ENCODE results near the gene CXCL9. TPM values are rescaled to one million over a fixed set of nuclear protein-coding genes. Genes with fewer than 3 reads are reported as not detected.

The CXCL9 gene
- total RNA-seq, 5 donors from 2014 or later (not counting 1 experiment from before 2014, with no cell fraction given), result not detected

DNA sequence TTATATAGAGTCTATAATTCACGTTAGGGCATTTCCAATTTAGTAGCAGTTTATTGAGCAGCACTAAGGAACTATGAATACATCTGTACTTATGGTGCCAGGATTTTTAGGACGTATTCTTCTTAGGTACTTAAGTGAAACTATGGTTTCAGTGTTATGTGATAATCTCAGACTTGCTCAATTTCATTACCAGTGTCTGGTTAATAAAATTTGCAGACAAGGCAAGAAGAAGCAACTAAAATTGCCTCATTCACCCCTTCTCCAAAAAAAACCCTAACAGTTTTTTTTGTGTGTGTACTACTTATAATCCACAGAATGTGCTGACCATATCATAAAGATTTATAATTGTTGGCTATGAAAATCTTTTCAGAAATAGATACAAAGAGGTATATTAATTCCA is 22.0 kb upstream of the CXCL9 start:
- H3K4me1 Mint-ChIP-seq, result peaks cover 15 to 20% (median 18%) of the 10 kb centered on the region in 3 donors
- Histone ChIP-seq H3K27ac (ENCODE audit: low read length) (no peak overlapping the region), H3K36me3 (ENCODE audit: control insufficient read depth in 2 of 2, extremely low read depth in 1 of 2, insufficient read depth in 1 of 2, low read length in 1 of 2) (no peaks in the 10 kb centered on the region), H3K9me3 (no peaks in the 10 kb centered on the region), H3K4me1 (ENCODE audit: control insufficient read depth in 1 of 2, extremely low read depth in 1 of 2, insufficient read depth in 2 of 2, low read length in 2 of 2) (peaks cover 0 to 2% of the 10 kb centered on the region in 2 experiments), H3K4me3 (ENCODE audit: control insufficient read depth in 1 of 2, extremely low read depth in 1 of 2, low read length in 1 of 2) (no peak overlapping the region), H3K27me3 (replicated peaks in 1 of 2; ENCODE audit: control insufficient read depth in 2 of 2, extremely low read depth in 1 of 2, insufficient read depth in 2 of 2, low read length in 1 of 2) (no peaks in the 10 kb centered on the region)
- H3K27me3 Mint-ChIP-seq, result no peaks in the 10 kb centered on the region
- 100% methylated on average over 1 of the region's 2 CpGs for WGBS (ENCODE audit: insufficient coverage)
- no peak overlapping the region for H3K27ac Mint-ChIP-seq
- H3K9me3 Mint-ChIP-seq, result no peaks in the 10 kb centered on the region
- POLR2A ChIA-PET, result no interaction called here
- H3K36me3 Mint-ChIP-seq, result no peaks in the 10 kb centered on the region
- no peak for ATAC-seq (replicated peaks in 1 of 4)
- H3K4me3 Mint-ChIP-seq, result no peak overlapping the region
- CTCF ChIA-PET, result no interaction called here
- DNase-seq, result no peak

DNA sequence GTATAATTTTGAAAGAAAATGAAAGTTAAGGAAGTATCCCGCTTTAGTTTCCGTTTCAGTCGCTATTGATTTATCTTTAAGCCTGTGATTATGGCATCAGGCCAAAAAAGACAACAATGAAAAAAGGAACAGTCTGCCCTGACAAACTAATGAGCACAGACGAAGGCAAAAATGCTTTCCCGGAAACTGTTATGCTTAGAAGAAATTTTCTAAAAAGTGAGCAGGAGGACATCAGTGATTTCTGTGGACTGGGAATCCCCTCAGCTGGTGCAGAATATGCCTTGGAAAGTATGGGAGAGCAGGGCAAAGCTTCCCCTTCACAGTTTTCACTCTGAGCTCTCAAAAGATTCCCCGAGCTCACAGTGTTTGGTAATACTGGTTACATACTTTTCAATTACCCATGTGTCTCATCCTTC is 21.0 kb upstream of the CXCL9 start:
- peak in 2 of 4 experiments; percentile 27 to 69 for ATAC-seq (replicated peaks in 1 of 4)
- Histone ChIP-seq H3K27me3 (replicated peaks in 1 of 2; ENCODE audit: control insufficient read depth in 2 of 2, extremely low read depth in 1 of 2, insufficient read depth in 2 of 2, low read length in 1 of 2) (no peaks in the 10 kb centered on the region), H3K36me3 (ENCODE audit: control insufficient read depth in 2 of 2, extremely low read depth in 1 of 2, insufficient read depth in 1 of 2, low read length in 1 of 2) (no peaks in the 10 kb centered on the region), H3K4me1 (ENCODE audit: control insufficient read depth in 1 of 2, extremely low read depth in 1 of 2, insufficient read depth in 2 of 2, low read length in 2 of 2) (peaks cover 0 to 2% of the 10 kb centered on the region in 2 experiments), H3K9me3 (no peaks in the 10 kb centered on the region), H3K27ac (ENCODE audit: low read length) (no peak overlapping the region), H3K4me3 (ENCODE audit: control insufficient read depth in 1 of 2, extremely low read depth in 1 of 2, low read length in 1 of 2) (no peak overlapping the region)
- peak overlapping the region; percentile 50 for H3K27ac Mint-ChIP-seq
- WGBS (ENCODE audit: insufficient coverage), result 7% methylated on average over 5 of the region's 6 CpGs
- H3K36me3 Mint-ChIP-seq, result no peaks in the 10 kb centered on the region
- CTCF ChIA-PET, result no interaction called here
- H3K9me3 Mint-ChIP-seq, result no peaks in the 10 kb centered on the region
- H3K4me3 Mint-ChIP-seq, result peak overlapping the region; percentile 17 to 68 (median 66)
- H3K4me1 Mint-ChIP-seq, result peaks cover 23 to 30% (median 24%) of the 10 kb centered on the region in 3 donors
- POLR2A ChIA-PET, result no interaction called here
- no peaks in the 10 kb centered on the region for H3K27me3 Mint-ChIP-seq
- peak in 1 of 35 experiments; percentile 40 for DNase-seq

DNA sequence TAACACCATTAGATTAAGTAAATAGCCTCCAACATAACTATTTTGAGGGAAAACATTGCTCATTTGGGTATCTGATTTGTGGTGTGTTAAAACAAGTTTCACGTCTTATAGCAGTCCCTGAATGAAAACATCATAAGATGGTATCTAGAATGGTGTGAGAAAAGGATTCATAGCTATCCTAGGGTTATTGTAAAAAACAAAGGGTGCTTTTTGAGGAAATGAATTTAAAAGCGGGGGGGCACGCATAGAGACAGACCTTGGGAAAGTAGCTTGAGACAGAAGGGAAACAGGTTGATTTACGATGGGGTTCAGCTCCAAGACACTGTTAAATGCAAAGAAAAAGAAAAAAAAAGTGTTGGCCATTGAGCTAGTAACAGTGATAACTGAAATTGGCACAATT is 16.8 kb upstream of the CXCL9 start:
- 47% methylated on average over 4 of the region's 4 CpGs for WGBS (ENCODE audit: insufficient coverage)
- Histone ChIP-seq H3K27ac (ENCODE audit: low read length) (no peak overlapping the region), H3K4me1 (ENCODE audit: control insufficient read depth in 1 of 2, extremely low read depth in 1 of 2, insufficient read depth in 2 of 2, low read length in 2 of 2) (peaks cover 0 to 2% of the 10 kb centered on the region in 2 experiments), H3K9me3 (no peaks in the 10 kb centered on the region), H3K36me3 (ENCODE audit: control insufficient read depth in 2 of 2, extremely low read depth in 1 of 2, insufficient read depth in 1 of 2, low read length in 1 of 2) (no peaks in the 10 kb centered on the region), H3K4me3 (ENCODE audit: control insufficient read depth in 1 of 2, extremely low read depth in 1 of 2, low read length in 1 of 2) (no peak overlapping the region), H3K27me3 (replicated peaks in 1 of 2; ENCODE audit: control insufficient read depth in 2 of 2, extremely low read depth in 1 of 2, insufficient read depth in 2 of 2, low read length in 1 of 2) (no peaks in the 10 kb centered on the region)
- ATAC-seq (replicated peaks in 1 of 4) (no peak), DNase-seq (no peak)
- Mint-ChIP-seq H3K9me3 (no peaks in the 10 kb centered on the region), H3K27ac (no peak overlapping the region), H3K4me3 (peak overlapping the region in 1 of 3 donors; percentile 9), H3K4me1 (peaks cover 23 to 38% (median 28%) of the 10 kb centered on the region in 3 donors), H3K27me3 (no peaks in the 10 kb centered on the region), H3K36me3 (no peaks in the 10 kb centered on the region)
- POLR2A ChIA-PET, result no interaction called here
- CTCF ChIA-PET, result interaction anchor here in 1 of 2 donors (0.7 kb wide), 1 partner anchor 29 kb away, joined by 3 read pairs; no protein-coding TSS in a partner anchor

DNA sequence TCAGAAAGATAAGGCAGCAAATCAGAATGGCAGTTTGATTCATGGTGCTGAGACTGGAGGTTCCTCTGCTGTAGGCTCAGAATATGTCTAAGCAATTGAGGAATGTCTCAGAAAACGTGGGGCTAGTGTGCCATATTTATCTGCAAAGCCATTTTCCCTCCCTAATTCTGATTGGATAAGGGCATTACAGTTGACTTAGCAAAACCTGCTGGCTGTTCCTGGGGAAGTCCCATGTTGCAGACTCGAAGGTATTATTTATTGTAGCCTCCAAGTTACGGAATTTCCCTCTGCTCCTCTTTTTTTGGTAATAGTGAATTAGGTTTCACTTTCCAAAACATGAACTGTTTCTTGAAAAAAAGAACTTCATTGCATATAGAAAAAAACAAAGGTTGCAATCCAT is 16.1 kb upstream of the CXCL9 start, which contains the start of gene CXCL10:
Gene CXCL10 (minus strand): TSS at position 109 of the 400 bp plus-strand sequence. CDS start 66 bp downstream, at position 43.
- Mint-ChIP-seq H3K27me3 (no peaks in the 10 kb centered on the region), H3K9me3 (no peaks in the 10 kb centered on the region), H3K36me3 (no peaks in the 10 kb centered on the region), H3K27ac (peak within 1 kb of the TSS in 1 of 2 donors; percentile 33), H3K4me3 (peak within 1 kb of the TSS in 1 of 3 donors; percentile 9), H3K4me1 (peaks cover 18 to 33% (median 23%) of the 10 kb centered on the region in 3 donors)
- no CpG with 5 or more reads among the region's 3 CpGs for WGBS (ENCODE audit: insufficient coverage)
- Histone ChIP-seq H3K4me3 (ENCODE audit: control insufficient read depth in 1 of 2, extremely low read depth in 1 of 2, low read length in 1 of 2) (no peak within 1 kb of the TSS), H3K36me3 (ENCODE audit: control insufficient read depth in 2 of 2, extremely low read depth in 1 of 2, insufficient read depth in 1 of 2, low read length in 1 of 2) (no peaks in the 10 kb centered on the region), H3K27ac (ENCODE audit: low read length) (no peak within 1 kb of the TSS), H3K27me3 (replicated peaks in 1 of 2; ENCODE audit: control insufficient read depth in 2 of 2, extremely low read depth in 1 of 2, insufficient read depth in 2 of 2, low read length in 1 of 2) (no peaks in the 10 kb centered on the region), H3K4me1 (ENCODE audit: control insufficient read depth in 1 of 2, extremely low read depth in 1 of 2, insufficient read depth in 2 of 2, low read length in 2 of 2) (peaks cover 0 to under 1% of the 10 kb centered on the region in 2 experiments), H3K9me3 (no peaks in the 10 kb centered on the region)
- ATAC-seq (replicated peaks in 1 of 4) (peak in 1 of 4 experiments; percentile 74), DNase-seq (peak in 1 of 35 experiments; percentile 55)
- POLR2A ChIA-PET, result no interaction called here
- CTCF ChIA-PET, result no interaction called here

DNA sequence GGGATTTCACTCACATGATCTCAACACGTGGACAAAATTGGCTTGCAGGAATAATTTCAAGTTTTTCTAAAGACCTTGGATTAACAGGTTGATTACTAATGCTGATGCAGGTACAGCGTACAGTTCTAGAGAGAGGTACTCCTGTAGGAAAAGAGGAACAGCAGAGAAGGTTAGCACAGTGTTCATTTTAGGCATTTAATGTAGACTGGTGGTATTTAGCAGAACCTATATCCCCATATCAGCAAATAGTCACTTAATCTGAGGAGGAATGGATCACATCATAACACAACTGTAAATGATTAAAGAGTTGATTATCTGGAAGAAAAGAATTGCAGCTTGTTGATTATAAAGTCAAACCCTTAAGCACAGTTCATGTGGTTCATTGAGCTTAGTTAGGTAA is 15.4 kb upstream of the CXCL9 start:
- Mint-ChIP-seq H3K9me3 (no peaks in the 10 kb centered on the region), H3K4me3 (no peak overlapping the region), H3K36me3 (no peaks in the 10 kb centered on the region), H3K27ac (no peak overlapping the region), H3K27me3 (no peaks in the 10 kb centered on the region), H3K4me1 (peaks cover 12 to 28% (median 17%) of the 10 kb centered on the region in 3 donors)
- no CpG with 5 or more reads among the region's 2 CpGs for WGBS (ENCODE audit: insufficient coverage)
- CTCF ChIA-PET, result no interaction called here
- no peaks in the 10 kb centered on the region for H3K27me3 ChIP-seq (replicated peaks in 1 of 2; ENCODE audit: control insufficient read depth in 2 of 2, extremely low read depth in 1 of 2, insufficient read depth in 2 of 2, low read length in 1 of 2)
- no peak for DNase-seq
- no peaks in the 10 kb centered on the region for H3K36me3 ChIP-seq (ENCODE audit: control insufficient read depth in 2 of 2, extremely low read depth in 1 of 2, insufficient read depth in 1 of 2, low read length in 1 of 2)
- H3K27ac ChIP-seq (ENCODE audit: low read length), result no peak overlapping the region
- POLR2A ChIA-PET, result no interaction called here
- no peak for ATAC-seq (replicated peaks in 1 of 4)
- no peaks in the 10 kb centered on the region for H3K4me1 ChIP-seq (ENCODE audit: control insufficient read depth in 1 of 2, extremely low read depth in 1 of 2, insufficient read depth in 2 of 2, low read length in 2 of 2)
- H3K9me3 ChIP-seq, result no peaks in the 10 kb centered on the region
- no peak overlapping the region for H3K4me3 ChIP-seq (ENCODE audit: control insufficient read depth in 1 of 2, extremely low read depth in 1 of 2, low read length in 1 of 2)

DNA sequence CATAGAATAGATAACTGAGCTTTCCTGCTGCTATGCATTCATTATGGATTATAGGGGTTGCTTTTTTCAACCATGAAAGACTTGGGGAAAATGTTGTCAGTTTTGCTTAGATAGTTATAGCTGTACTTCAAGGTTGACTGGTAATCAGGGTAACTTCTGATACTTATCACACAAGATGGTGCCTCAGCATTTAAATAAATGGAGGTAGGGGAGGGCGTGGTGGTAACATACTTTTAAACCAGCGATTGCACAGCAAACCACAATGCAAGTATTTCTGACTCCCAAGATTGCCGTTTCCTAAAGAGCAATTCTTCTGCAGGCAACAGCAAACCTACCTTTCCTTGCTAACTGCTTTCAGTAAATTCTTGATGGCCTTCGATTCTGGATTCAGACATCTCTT is 14.7 kb upstream of the CXCL9 start:
- no peak for DNase-seq
- Mint-ChIP-seq H3K4me3 (no peak overlapping the region), H3K36me3 (no peaks in the 10 kb centered on the region), H3K27ac (no peak overlapping the region), H3K9me3 (no peaks in the 10 kb centered on the region), H3K27me3 (no peaks in the 10 kb centered on the region), H3K4me1 (peaks cover 12 to 26% (median 17%) of the 10 kb centered on the region in 3 donors)
- H3K27ac ChIP-seq (ENCODE audit: low read length), result no peak overlapping the region
- H3K4me1 ChIP-seq (ENCODE audit: control insufficient read depth in 1 of 2, extremely low read depth in 1 of 2, insufficient read depth in 2 of 2, low read length in 2 of 2), result no peaks in the 10 kb centered on the region
- POLR2A ChIA-PET, result no interaction called here
- no peaks in the 10 kb centered on the region for H3K36me3 ChIP-seq (ENCODE audit: control insufficient read depth in 2 of 2, extremely low read depth in 1 of 2, insufficient read depth in 1 of 2, low read length in 1 of 2)
- ATAC-seq (replicated peaks in 1 of 4), result no peak
- CTCF ChIA-PET, result no interaction called here
- H3K9me3 ChIP-seq, result no peaks in the 10 kb centered on the region
- no peak overlapping the region for H3K4me3 ChIP-seq (ENCODE audit: control insufficient read depth in 1 of 2, extremely low read depth in 1 of 2, low read length in 1 of 2)
- no CpG with 5 or more reads among the region's 4 CpGs for WGBS (ENCODE audit: insufficient coverage)
- H3K27me3 ChIP-seq (replicated peaks in 1 of 2; ENCODE audit: control insufficient read depth in 2 of 2, extremely low read depth in 1 of 2, insufficient read depth in 2 of 2, low read length in 1 of 2), result no peaks in the 10 kb centered on the region

Measured in T-cell (primary cell).